ELR (cell line): ENCODE results near the gene THAP3.
A peak's percentile ranks its signal among the peaks of the same experiment; 100 is the strongest.

Experiments used
- DNase-seq: peaks from one replicate; pipeline ENCODE4 v3.0.0-alpha.2; 2015; ENCODE audit warnings: low read depth

The THAP3 gene

DNA sequence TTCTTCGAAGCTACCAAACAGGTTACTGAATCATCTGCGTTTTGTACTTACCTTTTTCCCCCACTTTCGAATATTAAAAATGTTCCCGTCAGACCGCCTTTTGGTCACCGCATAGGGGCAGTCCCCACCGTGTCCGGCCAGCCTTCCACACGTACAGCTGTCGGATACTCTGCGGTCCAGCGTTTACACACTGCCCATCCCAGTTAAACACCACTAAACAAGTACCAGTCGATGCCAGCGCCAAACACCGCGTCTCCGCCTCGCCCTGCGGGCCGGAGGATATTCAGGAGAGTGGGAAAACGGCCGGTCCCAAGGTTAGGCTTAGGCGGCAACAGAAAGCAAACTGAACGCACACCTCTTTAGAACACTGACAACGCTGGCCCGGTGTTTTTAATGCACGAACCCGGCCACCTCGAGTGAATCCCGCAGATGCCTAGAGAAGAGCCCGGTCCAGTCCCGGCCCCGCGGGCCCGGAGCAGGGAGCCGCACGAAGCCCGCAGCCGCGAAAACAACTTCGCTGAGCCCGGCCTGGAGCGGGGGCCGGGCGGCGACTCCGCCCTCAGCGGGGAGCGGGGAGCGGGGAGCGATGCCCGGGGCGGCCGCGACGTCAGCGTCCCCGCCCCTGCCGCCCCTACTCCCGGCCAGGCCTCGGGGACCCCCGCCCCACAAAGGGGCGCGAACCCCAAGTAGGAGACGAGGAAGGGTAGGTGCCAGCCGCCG, 11.9 kb upstream of the THAP3 start:
- DNase-seq: peak; percentile 56

DNA sequence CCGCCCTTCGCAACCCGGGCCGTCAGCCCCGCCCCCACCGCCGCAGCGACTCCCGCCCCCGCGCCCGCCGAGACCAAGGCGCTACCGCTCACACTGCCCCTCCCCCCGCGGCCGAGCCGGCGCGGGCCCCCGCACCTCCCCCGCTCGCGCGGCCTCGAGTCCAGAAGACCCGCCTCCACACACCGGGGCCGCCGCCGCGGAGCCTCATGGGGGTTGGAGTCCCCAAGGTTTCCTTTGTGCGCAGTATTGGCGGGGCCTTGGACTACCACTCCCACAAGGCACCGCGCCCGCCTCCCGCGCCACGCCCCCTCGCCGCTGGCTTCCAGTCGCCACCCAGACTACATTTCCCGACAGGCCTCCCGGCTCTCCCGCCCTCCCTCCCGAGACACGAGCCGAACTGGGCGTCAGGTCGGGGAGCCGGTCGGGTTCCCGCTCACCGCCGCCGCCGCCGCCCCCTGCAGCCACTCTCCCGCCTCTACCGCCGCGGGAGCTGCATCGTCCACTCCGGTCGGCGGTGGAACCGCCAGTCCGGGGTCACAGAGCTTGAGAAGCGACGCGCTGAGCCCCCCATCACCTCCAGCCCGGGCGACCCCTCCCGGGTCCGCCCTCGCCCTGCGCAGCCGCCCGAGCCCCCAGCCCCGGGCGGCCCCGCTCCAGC, 11.2 kb upstream of the THAP3 start, which contains the start of gene PHF13:
Gene PHF13 (plus strand): TSS at position 371 of the 658 bp plus-strand sequence. CDS start 336 bp downstream, outside the sequence.
- peak; percentile 98 for DNase-seq

DNA sequence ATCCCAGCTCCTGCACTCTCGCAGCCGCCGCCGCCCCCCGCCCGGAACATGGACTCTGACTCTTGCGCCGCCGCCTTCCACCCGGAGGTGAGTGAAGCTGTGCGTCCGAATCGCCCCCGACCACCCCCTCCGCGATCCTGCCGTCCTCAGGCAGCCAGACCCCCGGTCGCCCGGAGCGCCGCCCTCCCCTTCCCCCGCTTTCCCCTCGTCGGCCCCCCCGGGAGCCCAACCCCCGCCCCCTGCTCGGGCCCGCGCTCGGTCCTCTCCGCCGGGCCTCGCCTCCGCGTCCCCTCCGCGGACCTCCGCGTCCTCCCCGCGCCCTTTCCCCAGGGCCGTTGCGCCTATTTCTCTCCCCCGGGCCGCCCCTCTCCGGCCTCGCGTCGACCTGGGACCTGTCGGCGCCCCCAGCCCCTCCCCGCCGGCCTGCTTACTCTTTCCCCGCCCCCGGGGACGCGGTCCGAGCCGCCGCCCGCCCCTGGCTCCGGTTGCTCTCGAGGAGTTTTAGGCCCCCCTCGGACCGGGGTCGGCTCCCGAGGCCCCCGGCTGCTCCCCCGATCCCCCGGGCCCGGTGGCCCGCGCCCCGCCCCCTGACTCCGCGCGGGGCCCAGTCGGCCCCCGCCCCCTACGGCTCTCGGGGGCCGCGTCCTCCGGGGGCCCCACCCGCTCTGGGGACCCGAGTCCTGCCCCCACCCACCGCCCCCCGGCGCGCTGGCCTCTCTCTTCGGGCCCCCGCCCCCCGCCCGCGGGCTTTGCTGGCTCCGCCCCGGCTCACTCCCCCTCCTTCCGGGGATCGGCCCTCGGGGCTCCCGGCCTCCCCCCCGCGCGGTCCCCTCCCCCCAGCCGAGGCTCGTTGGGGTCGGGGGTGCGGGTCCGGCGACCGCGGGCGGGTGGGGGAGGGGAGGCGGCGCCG, 10.4 kb upstream of the THAP3 start:
- peak; percentile 56 for DNase-seq

DNA sequence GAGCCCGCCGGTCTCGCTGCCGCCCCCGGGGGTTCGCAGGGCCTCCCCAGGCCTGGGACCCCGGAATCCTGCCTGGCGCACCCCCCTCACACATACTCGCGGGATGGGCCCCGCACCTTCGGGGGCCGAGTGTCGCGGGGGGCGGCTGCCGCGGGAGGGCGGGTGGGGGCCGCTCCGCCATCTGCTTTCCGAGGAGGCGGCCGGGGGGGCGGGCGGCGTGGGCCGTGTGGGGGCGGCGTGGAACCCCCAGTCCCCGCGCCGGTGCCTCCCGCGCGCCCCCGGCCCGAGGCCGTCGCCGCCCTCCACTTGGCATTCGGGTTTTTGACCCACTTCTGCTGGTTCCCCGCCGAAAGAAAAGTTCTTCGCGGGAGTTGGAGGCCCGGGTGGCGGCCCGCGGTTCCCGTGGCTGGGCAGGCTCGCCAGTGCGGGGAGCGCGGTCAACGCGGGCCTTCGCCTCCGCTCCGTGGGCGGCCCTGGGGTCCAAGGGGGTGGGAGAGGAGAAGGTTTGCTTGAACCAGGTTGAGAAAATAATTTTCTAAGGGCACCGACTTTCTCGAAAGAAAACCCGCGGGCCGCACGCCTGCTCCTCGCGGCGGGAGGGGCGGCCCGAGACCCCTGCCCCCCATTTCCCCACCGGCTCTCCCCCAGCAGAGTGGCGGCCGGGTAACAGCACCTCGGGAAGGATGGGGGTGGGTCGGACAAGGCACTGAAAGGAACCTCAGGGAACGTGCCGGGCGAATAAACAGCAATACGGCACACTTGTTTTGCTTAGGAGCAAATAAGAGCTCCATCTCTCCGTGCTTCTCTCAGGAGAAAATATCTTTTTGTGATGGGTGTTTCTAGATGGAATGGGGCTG, 9.5 kb upstream of the THAP3 start:
- peak; percentile 22 for DNase-seq

DNA sequence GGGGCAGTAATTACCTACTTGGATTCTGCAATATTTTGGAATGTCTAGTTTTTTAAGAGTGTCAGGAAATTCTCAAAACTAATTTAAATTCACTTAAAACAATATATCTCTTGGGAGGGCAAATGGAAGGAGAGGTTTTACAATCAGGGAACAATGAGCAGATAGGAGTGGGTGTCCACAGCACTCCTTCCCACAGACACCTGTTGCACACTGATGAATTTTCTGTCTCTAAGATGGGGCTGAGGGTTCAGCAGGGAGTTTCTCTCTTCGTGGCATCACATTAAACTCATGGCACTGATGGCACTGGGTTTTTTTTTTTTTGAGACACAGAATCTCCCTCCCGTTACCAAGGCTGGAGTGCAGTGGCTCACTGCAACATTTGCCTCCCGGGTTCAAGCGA, 5.6 kb upstream of the THAP3 start:
- no peak for DNase-seq

DNA sequence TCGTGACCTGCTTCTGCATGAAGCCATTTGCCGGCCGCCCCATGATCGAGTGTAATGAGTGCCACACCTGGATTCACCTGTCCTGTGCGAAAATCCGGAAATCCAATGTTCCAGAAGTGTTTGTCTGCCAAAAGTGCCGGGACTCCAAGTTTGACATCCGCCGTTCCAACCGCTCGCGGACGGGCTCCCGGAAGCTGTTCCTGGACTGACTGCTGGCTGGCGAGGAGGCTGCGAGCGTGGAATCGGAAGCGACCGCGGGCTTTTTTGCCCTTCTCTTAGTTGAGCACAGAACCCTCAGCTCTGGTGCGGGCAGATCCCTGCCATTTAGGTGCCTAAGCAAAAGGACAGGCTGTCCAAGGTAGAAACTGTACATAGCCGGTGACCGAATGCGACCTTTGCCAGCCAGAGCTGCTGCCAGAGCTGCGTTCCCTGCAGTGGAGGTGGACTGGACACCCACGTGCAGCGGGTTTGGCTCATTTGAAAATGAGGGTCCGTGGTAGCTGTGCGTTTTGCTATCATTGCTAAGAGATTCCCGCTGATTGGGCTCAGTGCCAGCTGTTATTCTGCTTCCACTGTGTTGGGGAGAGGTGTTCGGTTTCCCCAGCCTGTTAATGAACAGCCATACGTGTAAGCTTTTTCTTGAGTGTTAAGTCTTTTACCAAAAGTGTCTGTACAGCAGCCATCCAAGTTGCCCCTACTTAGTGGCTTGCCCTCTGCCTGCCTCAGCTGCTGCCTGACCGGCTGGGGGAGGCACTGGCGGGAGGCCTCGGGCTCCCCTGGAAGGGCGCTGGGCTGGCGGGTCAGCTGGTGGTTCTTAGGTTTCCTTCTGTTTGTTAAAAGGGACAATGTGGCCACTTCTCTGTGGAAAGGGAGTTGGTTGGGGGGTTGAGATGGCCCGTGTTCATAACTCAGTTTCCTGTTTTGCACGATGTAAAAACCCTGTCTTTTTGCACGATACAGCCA, 3.0 kb upstream of the THAP3 start:
- no peak for DNase-seq

DNA sequence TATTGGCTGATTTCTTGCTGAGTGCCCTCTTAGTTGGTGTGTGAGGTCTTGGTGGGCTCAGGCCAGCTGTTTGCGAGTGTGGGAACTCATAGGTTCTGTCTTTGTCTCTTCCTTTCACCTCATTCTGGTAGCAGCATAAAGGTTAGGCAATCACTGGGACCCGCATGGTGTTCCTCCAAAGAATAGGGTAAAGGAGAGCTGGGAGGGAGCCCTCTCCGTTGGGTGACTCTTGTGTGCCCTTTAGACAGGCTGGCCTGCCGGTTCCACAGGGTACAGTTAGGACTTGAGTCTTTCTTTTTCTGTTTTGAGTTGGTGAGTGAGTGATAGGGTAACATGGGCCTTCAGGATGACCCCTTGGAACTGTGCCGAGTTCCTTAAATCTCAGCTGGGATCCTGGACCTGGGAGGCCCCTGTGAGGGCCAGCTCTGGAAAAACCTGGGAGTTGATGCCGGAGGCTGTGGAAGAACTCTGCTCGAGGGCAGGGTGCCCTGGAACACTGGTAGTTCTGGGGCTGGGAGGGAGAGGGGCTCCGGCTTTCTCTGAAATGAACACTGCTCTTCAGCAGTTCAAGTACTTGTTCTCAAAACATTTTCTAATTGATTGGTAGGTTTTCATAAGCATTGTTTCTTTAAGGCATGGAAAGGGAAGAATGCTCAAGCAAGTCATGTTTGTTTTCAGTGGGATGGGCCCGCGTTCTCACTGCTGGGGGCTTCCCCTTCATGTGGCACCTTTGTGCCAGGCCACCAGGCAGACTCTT, 2.1 kb upstream of the THAP3 start:
- no peak for DNase-seq

DNA sequence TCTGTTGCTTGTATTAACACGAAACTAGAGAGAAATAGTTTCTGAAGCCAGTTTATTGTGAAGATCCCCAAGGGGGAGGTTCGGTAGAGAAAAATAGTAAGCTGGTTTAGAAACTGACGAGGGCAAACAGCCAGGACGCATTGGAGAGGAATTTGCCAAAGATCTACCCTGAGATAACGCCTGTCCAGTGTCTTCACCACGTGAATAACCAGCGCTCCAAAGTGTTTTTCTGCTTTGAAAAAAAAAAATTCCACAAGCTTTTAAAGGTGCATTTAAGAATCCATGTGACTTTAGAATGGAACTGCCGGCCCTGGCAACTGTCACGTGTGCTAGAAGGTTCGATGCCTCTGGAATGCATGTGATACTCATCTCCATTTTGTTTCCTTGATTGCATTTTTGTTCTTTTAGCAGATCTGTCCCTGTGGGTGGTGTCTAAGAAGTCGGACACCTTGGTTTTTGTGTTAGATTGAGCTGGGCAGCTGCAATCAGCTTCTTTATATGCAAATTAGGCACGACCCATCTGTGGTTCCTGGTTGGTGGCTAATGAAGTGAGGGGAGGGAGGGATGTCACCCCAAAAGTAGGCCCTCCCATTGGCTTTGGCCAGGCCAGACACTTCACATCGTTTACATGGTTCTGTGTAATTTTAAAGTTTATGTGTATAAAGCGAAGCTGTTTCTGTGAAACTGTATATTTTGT, 1.3 kb upstream of the THAP3 start:
- DNase-seq: no peak

DNA sequence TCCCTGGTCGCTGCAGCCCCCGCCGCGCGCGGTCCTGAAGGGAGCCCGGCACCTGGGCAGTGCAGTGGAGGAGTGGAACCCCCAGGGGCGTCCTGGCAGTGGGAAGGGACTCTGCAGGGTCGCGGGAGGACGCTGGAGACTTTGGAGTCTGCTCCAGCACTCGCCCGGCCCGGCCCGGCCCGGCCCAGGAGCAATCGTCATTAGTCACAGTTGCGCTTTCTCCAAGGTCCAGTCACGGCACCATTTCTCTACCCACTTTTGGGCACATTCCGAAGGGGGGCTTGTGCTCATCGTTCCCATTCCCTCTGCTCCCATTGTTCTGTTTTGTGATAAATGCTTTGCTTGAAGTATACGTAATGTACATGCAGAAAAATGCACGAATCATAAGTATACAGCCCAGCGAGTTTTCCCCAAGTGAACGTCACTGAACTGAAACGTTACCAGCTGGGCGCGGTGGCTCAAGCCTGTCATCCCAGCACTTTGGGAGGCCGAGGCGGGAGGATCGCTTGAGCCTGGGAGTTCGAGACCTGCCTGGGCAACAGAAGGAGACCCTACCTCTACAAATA, 999 bp downstream of the THAP3 start:
- peak; percentile 56 for DNase-seq

DNA sequence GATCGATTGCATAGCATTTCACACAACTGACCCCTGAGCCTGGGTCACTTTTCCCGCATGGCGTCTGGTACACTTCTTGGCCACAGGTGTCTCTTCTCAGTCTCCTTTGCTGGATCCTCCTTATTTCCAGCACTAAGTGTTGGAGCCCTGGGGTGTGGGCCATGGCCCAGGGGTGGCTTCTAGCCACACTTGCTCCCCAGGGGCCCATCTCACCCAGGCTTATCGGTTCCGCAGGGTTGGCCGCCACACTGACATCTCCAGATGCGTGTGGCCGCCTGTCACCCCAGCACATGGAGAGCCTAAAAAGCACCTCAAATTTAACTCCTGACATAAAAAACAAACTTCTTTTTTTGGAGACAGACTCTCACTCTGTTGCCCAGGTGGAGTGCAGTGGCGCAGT, 2.4 kb downstream of the THAP3 start:
- DNase-seq: no peak

DNA sequence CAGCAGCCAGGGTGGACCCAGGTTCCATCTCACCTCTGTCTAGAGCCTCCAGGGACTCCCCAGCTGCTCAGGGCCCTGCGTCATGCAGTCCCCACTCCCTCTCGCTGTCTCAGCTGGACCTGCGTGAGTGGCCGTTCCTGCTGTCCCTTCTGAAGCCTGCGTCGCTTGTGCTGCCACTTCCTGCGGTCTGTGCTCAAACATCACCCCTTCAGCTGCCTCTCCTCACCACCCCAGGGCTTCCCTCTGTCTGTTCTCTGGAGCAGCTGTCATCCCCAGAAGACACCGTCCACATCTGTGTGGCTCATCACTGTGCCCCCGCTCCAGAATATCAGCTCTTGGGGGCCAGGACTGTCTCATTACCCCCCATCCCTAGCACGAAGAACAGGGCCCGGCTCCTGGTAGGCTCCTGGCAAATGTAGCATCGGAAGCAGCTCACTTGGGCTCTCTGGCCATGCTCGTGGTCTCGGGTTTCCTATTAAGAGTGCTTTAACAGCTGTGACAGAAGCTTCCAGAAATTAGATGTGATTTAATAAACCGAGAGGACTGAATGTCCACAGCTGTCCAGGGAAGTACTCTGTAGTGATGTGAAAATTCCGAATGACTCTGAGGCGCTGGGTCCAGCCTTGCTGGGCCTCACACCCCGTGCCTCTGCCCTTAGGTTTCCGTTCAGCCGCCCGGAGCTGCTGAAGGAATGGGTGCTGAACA, 3.3 kb downstream of the THAP3 start:
- no peak for DNase-seq

DNA sequence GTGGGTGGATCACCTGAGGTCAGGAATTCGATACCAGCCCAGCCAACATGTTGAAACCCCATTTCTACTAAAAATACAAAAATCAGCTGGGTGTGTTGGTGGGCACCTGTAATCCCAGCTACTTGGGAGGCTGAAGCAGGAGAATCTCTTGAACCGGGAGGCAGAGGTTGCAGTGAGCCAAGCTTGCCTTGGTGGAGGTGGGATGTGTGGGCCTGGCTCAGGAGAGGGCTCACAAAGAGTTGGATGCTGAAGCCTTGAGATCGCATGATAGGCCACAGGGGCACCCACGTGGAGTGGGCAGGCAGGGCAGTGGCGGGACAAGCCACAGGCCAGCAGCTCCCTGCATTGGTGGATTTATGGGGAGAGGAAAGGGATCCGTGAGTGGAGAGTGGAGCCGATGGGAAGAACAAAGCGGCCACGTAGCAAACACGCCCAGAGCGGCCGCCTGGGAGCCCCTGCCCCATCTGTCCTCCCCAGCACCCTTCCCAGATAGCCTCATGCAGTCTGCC, 4.4 kb downstream of the THAP3 start:
- no peak for DNase-seq

DNA sequence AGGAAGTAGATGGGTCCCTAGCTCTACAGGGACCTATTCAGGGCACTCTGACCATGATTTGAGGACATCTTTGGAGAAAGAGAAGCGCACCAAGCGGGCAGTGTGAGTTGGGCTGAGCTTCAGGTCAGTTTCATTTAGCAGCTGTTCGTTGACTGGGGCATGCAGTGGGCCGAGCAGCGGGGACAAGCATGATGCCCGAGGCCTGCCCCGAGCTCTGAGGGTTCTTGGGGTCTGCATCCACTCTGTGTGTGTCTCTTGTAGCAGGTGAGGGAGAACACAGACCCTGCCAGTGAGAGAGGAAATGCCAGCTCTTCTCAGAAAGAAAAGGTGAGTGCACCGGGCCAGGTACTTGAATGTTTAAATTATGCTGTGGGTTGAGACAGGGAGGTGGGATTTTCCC, 5.4 kb downstream of the THAP3 start:
- DNase-seq: no peak

DNA sequence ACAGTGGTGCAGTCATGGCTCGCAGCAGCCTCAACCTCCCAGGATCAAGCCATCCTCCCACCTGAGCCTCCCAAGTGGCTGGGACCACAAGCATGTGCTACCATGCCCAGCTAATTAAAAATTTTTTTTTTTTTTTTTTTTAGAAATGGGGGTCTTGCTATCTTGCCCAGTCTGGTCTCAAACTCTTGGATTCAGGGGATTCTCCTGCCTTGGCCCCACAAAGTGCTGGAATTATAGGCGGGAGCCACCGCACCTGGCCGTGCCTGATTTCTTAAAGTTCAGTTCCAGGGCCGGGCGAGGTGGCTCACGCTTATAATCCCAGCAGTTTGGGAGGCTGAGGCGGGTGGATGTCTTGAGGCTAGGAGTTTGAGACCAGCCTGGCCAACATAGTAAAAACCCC, 6.4 kb downstream of the THAP3 start:
- no peak for DNase-seq

DNA sequence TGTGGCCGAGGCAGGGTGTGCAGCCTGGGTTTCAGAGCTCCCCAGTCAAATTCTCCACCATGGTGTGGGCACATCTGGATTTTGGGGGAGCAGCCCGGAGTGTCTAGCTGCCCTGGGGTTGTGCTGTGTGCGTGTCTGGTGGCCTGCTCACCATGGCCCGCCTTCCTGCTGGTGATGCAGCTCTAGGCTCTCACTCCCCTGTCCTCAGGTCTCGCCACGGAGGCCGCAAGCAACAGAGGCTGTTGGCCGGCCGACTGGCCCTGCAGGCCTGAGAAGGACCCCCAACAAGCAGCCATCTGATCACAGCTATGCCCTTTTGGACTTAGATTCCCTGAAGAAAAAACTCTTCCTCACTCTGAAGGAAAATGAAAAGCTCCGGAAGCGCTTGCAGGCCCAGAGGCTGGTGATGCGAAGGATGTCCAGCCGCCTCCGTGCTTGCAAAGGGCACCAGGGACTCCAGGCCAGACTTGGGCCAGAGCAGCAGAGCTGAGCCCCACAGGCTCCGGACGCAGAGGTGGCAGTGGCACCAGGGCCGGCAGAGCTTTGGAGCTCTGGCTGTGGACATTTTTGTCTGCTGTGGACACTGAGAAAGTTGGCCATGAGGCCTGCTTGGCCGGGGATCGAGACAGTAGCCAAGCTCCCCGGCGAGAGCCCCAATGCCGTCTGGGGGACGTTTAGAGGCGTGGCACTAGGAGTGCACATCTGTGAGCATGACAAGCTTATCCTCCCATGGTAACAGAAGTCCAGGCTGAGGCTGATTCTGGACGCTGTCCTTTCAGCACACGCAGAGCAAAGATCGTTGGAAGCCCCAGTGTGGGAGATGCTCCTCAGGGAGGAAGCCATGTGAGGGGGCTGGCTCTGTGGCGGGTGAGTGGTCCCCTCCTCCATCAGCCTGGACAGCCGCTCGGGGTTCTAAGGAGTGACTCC, 8.2 kb downstream of the THAP3 start:
- no peak for DNase-seq

DNA sequence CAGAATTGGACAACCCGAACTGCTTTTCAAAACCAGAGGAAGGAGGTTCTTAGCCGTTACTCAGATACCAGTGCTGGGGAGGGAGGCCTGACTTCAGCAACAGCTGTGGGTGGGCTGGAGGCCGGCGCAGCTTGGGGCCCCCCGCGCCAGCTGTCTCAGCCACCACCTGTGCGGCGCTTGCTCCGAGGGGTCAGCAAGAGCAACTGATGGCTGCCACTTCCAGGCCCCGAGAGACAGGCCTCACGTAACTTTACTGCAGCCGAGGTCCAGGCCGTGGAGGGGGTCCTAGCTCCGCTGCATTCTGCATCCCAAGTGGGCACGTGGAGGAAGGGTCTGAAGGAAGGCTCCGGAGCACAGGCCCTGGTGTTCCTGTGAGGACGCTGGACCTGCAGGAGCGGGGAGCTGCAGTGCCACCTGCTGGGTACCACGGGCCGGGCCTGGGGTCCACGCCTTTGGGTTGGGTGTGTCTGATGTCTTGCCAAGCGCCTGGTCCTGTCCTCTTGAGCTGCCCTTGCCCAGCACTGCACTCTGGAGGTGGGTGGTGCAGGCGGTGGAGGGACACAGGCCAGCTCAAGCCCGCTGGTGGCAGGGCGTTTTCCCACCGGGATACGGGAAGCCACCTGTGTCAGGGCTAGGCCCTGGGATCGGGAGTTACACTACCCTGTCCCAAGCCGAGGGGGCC, 9.8 kb downstream of the THAP3 start:
- DNase-seq: peak; percentile 50
